GM18951 (cell line): Measurements from ENCODE around the gene TSEN2.

ENCODE experiments used
- POLR2A ChIP-seq: IDR thresholded peaks from 4 replicates; pipeline ENCODE4 v1.6.1; 2011; ENCODE audit warnings: mild to moderate bottlenecking; ENCODE audit not compliant: insufficient read length, insufficient read depth; ENCODE audit errors: extremely low read depth
- in situ Hi-C: fragments of 300-500 bp; cut with MboI; formaldehyde crosslinking; loops from one replicate; pipeline ENCODE4 v1.12.0; 2022; ENCODE audit warnings: low sequenced_read_pairs, mixed read lengths, inconsistent platforms; ENCODE audit not compliant: unreplicated experiment

TSEN2 gene

GRCh38 chr3:12549971-12550760 is 65.9 kb downstream of the TSEN2 start:
- in situ Hi-C loops, result no loop called here
- no peak for TF ChIP-seq POLR2A

- TF ChIP-seq POLR2A, result no peak
- in situ Hi-C loops, result no loop called here
Observed at GRCh38 chr3:12553921-12554391, 69.7 kb downstream of the TSEN2 start.

- no peak for TF ChIP-seq POLR2A
- in situ Hi-C loops, result no loop called here
Observed at GRCh38 chr3:12556314-12556689, 72.0 kb downstream of the TSEN2 start.

- in situ Hi-C loops, result no loop called here
Observed at GRCh38 chr3:12556690-12557472, 72.6 kb downstream of the TSEN2 start, which contains the start of gene MKRN2. MKRN2 (plus strand) TSS chr3:12557087; CDS start chr3:12557151, 64 bp downstream.

GRCh38 chr3:12557473-12558100 is 73.3 kb downstream of the TSEN2 start:
- in situ Hi-C loops, result no loop called here

More at GRCh38 chr3:12556690-12557472, 72.6 kb downstream of the TSEN2 start, which contains the start of gene MKRN2:
- TF ChIP-seq POLR2A, result peak; percentile 99

GRCh38 chr3:12558706-12559105 is 74.4 kb downstream of the TSEN2 start:
- TF ChIP-seq POLR2A, result no peak
- in situ Hi-C loops, result no loop called here

More at GRCh38 chr3:12557473-12558100, 73.3 kb downstream of the TSEN2 start:
- no peak for TF ChIP-seq POLR2A

GRCh38 chr3:12559520-12559919 is 75.2 kb downstream of the TSEN2 start:
- in situ Hi-C loops, result no loop called here
- no peak for TF ChIP-seq POLR2A

GRCh38 chr3:12560505-12561190 is 76.4 kb downstream of the TSEN2 start:
- no peak for TF ChIP-seq POLR2A
- in situ Hi-C loops, result no loop called here

- in situ Hi-C loops, result no loop called here
- TF ChIP-seq POLR2A, result no peak
Observed at GRCh38 chr3:12561397-12561796, 77.1 kb downstream of the TSEN2 start.

- in situ Hi-C loops, result no loop called here
- TF ChIP-seq POLR2A, result no peak
Observed at GRCh38 chr3:12562451-12562850, 78.2 kb downstream of the TSEN2 start.

- TF ChIP-seq POLR2A, result no peak
- in situ Hi-C loops, result no loop called here
Observed at GRCh38 chr3:12566976-12567375, 82.7 kb downstream of the TSEN2 start.

GRCh38 chr3:12568747-12569146 is 84.5 kb downstream of the TSEN2 start:
- TF ChIP-seq POLR2A, result no peak
- in situ Hi-C loops, result no loop called here

- in situ Hi-C loops, result no loop called here
- TF ChIP-seq POLR2A, result no peak
Observed at GRCh38 chr3:12569836-12570235, 85.6 kb downstream of the TSEN2 start.
